Activated effector memory CD4-positive, alpha-beta T cell treated with Interleukin-2 at 50 U/mL for 16 hours (primary cell): ENCODE measurements around the gene GADD45A.
"Not testable (repeated sequence)": the region's sequence is repeated elsewhere in the genome, so short reads cannot be mapped to it uniquely, and the experiment has no call there.

ENCODE experiments used
- DNase-seq: peaks from one replicate; pipeline ENCODE4 v3.0.0-alpha.2; 2020

Gene GADD45A

GRCh38 chr1:67722292-67722944 lies 37.4 kb downstream of the GADD45A start:
- DNase-seq: no peak

GRCh38 chr1:67723126-67723525 lies 38.1 kb downstream of the GADD45A start:
- DNase-seq: no peak

- DNase-seq: no peak
These were observed 38.6 kb downstream of the GADD45A start for GRCh38 chr1:67723620-67724019.

GRCh38 chr1:67724928-67725560 lies 40.0 kb downstream of the GADD45A start:
- no peak for DNase-seq

GRCh38 chr1:67726224-67726623 lies 41.2 kb downstream of the GADD45A start:
- no peak for DNase-seq

GRCh38 chr1:67729872-67730271 lies 44.9 kb downstream of the GADD45A start:
- no peak for DNase-seq

GRCh38 chr1:67730312-67730711 lies 45.3 kb downstream of the GADD45A start:
- not testable (repeated sequence) for DNase-seq

GRCh38 chr1:67731322-67731721 lies 46.3 kb downstream of the GADD45A start:
- DNase-seq: no peak

GRCh38 chr1:67732750-67733151 lies 47.8 kb downstream of the GADD45A start:
- DNase-seq: no peak

GRCh38 chr1:67733681-67734322 lies 48.8 kb downstream of the GADD45A start:
- DNase-seq: no peak

GRCh38 chr1:67734323-67734690 lies 49.3 kb downstream of the GADD45A start:
- DNase-seq: no peak

- DNase-seq: no peak
These were observed 50.2 kb downstream of the GADD45A start for GRCh38 chr1:67735206-67735605.

- peak; percentile 31 for DNase-seq
These were observed 51.0 kb downstream of the GADD45A start for GRCh38 chr1:67735806-67736627.

- no peak for DNase-seq
These were observed 51.7 kb downstream of the GADD45A start for GRCh38 chr1:67736750-67737149.

- DNase-seq: no peak
These were observed 52.9 kb downstream of the GADD45A start for GRCh38 chr1:67737875-67738274.
